K562 (cell line): ENCODE data around the gene SH3BP5L. TPM values are rescaled to one million over a fixed set of nuclear protein-coding genes. Genes with fewer than 3 reads are reported as not detected.
A peak's percentile ranks its signal among the peaks of the same experiment; 100 is the strongest.

Experiments
- EHMT2 ChIP-seq: fragments of 450-650 bp; IDR thresholded peaks from 2 replicates; pipeline ENCODE4 v1.6.1; 2018; ENCODE audit warnings: antibody characterized with exemption
- ETV6 ChIP-seq, 3 experiments: fragments of 150-350 bp in 1 of 3; sonication (generic) in 1 of 3; formaldehyde crosslinking in 1 of 3; IDR thresholded peaks; 2 replicates each; pipeline versions ENCODE4 v1.6.1 to v1.8.0; 2014 to 2022; ENCODE audit warnings: borderline replicate concordance in 2 of 3, low read depth in 2 of 3, antibody characterized with exemption in 1 of 3, low read length in 1 of 3, mild to moderate bottlenecking in 1 of 3, missing genetic modification reagents in 1 of 3
- GTF2F1 ChIP-seq: IDR thresholded peaks from 2 replicates; pipeline ENCODE4 v1.6.1; 2011; ENCODE audit warnings: low read depth, low read length, improper control_type of control experiment
- HDAC8 ChIP-seq: fragments of 450-650 bp; IDR thresholded peaks from 2 replicates; pipeline ENCODE4 v1.6.1; 2016; ENCODE audit warnings: mild to moderate bottlenecking, missing genetic modification characterization, moderate library complexity, missing compliant biosample characterization
- HNRNPL ChIP-seq: fragments of 200-400 bp; formaldehyde crosslinking; IDR thresholded peaks from 2 replicates; pipeline ENCODE4 v1.6.1; 2017; ENCODE audit warnings: low read depth, mild to moderate bottlenecking, low read length
- KDM2B ChIP-seq: fragments of 250-450 bp; sonication (Bioruptor Pico); IDR thresholded peaks from 2 replicates; pipeline ENCODE4 v1.8.0; 2021; ENCODE audit warnings: mild to moderate bottlenecking, moderate library complexity
- KHSRP ChIP-seq: fragments of 450-650 bp; IDR thresholded peaks from 2 replicates; pipeline ENCODE4 v1.6.1; 2017
- NFE2 ChIP-seq: IDR thresholded peaks from 2 replicates; pipeline ENCODE4 v1.6.1; 2014; ENCODE audit warnings: antibody characterized with exemption, low read depth
- NR2C1 ChIP-seq, 2 experiments: fragments of 450-650 bp; IDR thresholded peaks; 2 replicates each; pipeline ENCODE4 v1.6.1; 2017; ENCODE audit warnings: mild to moderate bottlenecking in 2 of 2, antibody characterized with exemption in 1 of 2, inconsistent platforms in 1 of 2, missing compliant biosample characterization in 1 of 2, missing genetic modification characterization in 1 of 2
- PHF8 ChIP-seq: fragments of 200-600 bp; sonication (generic); IDR thresholded peaks from 2 replicates; pipeline ENCODE4 v1.6.1; 2012; ENCODE audit warnings: mixed run types, mild to moderate bottlenecking, inconsistent platforms, low read length, moderate library complexity, borderline replicate concordance
- POLR3G ChIP-seq: IDR thresholded peaks from 2 replicates; pipeline ENCODE4 v1.6.1; 2011; ENCODE audit not compliant: insufficient read length, insufficient replicate concordance; ENCODE audit errors: extremely low read depth
- RAD21 ChIP-seq, 2 experiments: fragments of 250-450 bp in 1 of 2; fragments of 450-650 bp in 1 of 2; sonication (Bioruptor Pico) in 1 of 2; formaldehyde crosslinking in 1 of 2; IDR thresholded peaks in 1 of 2; conservative IDR thresholded peaks in 1 of 2; 2 replicates each; pipeline versions ENCODE4 v1.4.0 to v1.8.0; 2020 to 2022; ENCODE audit warnings: mild to moderate bottlenecking in 2 of 2, moderate library complexity in 1 of 2
- RBBP5 ChIP-seq: fragments of 200-600 bp; sonication (generic); IDR thresholded peaks from 2 replicates; pipeline ENCODE4 v1.6.1; 2012; ENCODE audit warnings: borderline replicate concordance, mild to moderate bottlenecking, low read length, control low read depth, inconsistent platforms; ENCODE audit not compliant: insufficient read depth, poor library complexity, severe bottlenecking
- RNF219 ChIP-seq: fragments of 250-450 bp; sonication (Bioruptor Pico); IDR thresholded peaks from 2 replicates; pipeline ENCODE4 v1.5.0; 2022; ENCODE audit warnings: mild to moderate bottlenecking
- SIN3A ChIP-seq, 2 experiments: fragments of 150-350 bp in 1 of 2; IDR thresholded peaks; 2 replicates each; pipeline ENCODE4 v1.6.1; 2011 to 2016; ENCODE audit warnings: borderline replicate concordance in 2 of 2, low read depth in 2 of 2, low read length in 2 of 2, mild to moderate bottlenecking in 2 of 2, moderate library complexity in 2 of 2; ENCODE audit not compliant: control insufficient read depth in 1 of 2
- SREBF1 ChIP-seq: fragments of 150-350 bp; IDR thresholded peaks from 2 replicates; pipeline ENCODE4 v1.6.1; 2014; ENCODE audit warnings: antibody characterized with exemption, low read depth, low read length, borderline replicate concordance
- ZFP91 ChIP-seq: sonication (generic); formaldehyde crosslinking; IDR thresholded peaks from 2 replicates; pipeline ENCODE4 v1.8.0; 2022; ENCODE audit warnings: mild to moderate bottlenecking, missing genetic modification reagents
- ZNF239 ChIP-seq: fragments of 250-450 bp; sonication (Bioruptor Pico); IDR thresholded peaks from 2 replicates; pipeline ENCODE4 v1.4.0; 2020; ENCODE audit warnings: mild to moderate bottlenecking
- ZNF3 ChIP-seq: fragments of 250-450 bp; sonication (Bioruptor Pico); IDR thresholded peaks from 2 replicates; pipeline ENCODE4 v1.5.0; 2021; ENCODE audit warnings: mild to moderate bottlenecking, moderate library complexity
- ZNF316 ChIP-seq: fragments of 450-650 bp; IDR thresholded peaks from 2 replicates; pipeline ENCODE4 v1.6.1; 2016
- ZNF512 ChIP-seq: IDR thresholded peaks from 2 replicates; pipeline ENCODE4 v1.6.1; 2016; ENCODE audit warnings: missing genetic modification characterization, missing compliant biosample characterization
- ZNF551 ChIP-seq: fragments of 250-450 bp; sonication (Bioruptor Pico); IDR thresholded peaks from 2 replicates; pipeline ENCODE4 v1.5.0; 2021; ENCODE audit warnings: mild to moderate bottlenecking, moderate library complexity
- polyA plus RNA-seq, 8 experiments: library from polyadenylated mRNA; depleted of rRNA in 4 of 8; stranded (reverse) in 5 of 8; unstranded in 3 of 8; fragments of >200 nt; fragmentation: Nextera tagmentation in 2 of 8; fragmentation: Illumina TruSeq in 1 of 8; extraction: Ambion mirVana in 2 of 8; extraction: Trizol in 1 of 8; gene quantifications; 2 replicates each; pipeline versions ENCODE4 v1.2.1 to v1.2.3, GENCODE V29; 2011 to 2014; ENCODE audit warnings: inconsistent platforms in 1 of 8, missing spikeins in 1 of 8
- total RNA-seq, 7 experiments: library from RNA; depleted of rRNA in 6 of 7; stranded (reverse); fragments of >200 nt in 6 of 7; fragmentation: Illumina TruSeq in 2 of 7; extraction: Trizol in 2 of 7; gene quantifications; 2 replicates each; pipeline versions ENCODE4 v1.2.1 to v1.2.3, GENCODE V29; 2011 to 2021; ENCODE audit warnings: low replicate concordance in 1 of 7

The SH3BP5L gene
- total and polyA plus RNA-seq, 9 of the 15 experiments (the other 6 are each of a cell fraction or from before 2014, with no cell fraction given): 1.9 to 26.5 (median 15.8) TPM

DNA sequence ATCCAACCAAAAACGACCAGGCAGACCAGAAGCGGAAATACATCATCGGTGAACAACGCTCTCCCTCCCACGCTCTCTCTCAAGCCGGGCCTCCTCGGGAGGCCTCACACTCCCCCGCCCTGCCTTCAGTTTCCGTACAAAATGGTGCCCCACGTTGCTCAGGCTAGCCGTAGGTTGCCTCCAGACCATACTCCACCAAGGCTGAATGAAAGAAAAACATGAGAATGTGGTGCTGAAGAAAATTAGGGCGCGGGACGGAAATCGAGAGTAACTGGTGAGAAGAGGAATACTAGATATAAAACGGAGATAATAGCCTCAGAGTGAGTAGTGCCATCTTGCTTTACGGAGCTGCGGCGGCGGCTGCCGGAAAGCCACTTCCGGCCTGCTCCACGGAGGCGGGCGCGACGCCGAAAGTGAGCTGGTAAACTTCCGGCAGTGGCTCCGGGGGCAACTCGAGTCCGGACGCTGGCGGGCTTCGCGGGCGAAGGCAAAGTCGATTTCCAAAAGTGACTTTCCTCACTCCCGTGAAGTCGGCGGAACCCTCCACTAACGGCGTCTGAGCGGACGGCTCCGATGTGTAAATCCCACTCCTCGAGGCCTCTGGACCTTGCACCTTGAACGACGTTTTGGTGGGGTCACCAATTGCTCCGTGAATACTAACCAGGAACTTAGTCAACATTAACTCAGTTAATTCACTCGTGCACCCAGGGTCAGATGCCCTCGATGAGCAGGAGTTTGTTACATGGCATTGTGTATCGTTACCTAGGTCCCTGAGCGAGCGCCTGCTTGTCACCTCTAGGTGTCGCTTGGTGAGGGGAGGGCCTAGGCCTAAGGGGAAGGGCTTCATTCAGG is at the start of gene SH3BP5L (continued):
- TF ChIP-seq PHF8 (peak; percentile 85), RBBP5 (peak; percentile 61), ZNF551 (no peak), KHSRP (no peak), RNF219 (no peak), NR2C1 (IDR thresholded peaks at IDR 0.05) (peak; percentile 93), NR2C1 (tag; IDR thresholded peaks at IDR 0.05) (peak; percentile 80), ZNF239 (CRISPR knock-in tag) (peak; percentile 42), ZNF3 (CRISPR knock-in tag) (no peak), ETV6 (IDR thresholded peaks at IDR 0.05; ENCODE audit: borderline replicate concordance in 1 of 2, low read depth in 2 of 2, low read length in 1 of 2) (no peak; a peak in 1 of 4 replicates), ETV6 (CRISPR knock-in tag; IDR thresholded peaks at IDR 0.05; ENCODE audit: borderline replicate concordance) (no peak), HDAC8 (no peak), ZFP91 (CRISPR knock-in tag) (no peak), ZNF512 (tag) (no peak), SREBF1 (no peak), KDM2B (CRISPR knock-in tag) (no peak), EHMT2 (no peak), HNRNPL (no peak), POLR3G (no peak), NFE2 (no peak), SIN3A (IDR thresholded peaks at IDR 0.05; ENCODE audit: borderline replicate concordance in 2 of 2, control insufficient read depth in 1 of 2, low read depth in 2 of 2, low read length in 2 of 2) (peak; percentile 38 to 87; a peak in 2 of 4 replicates), RAD21 (CRISPR knock-in tag; conservative IDR thresholded peaks at IDR 0.05 in 1 of 2, IDR thresholded peaks at IDR 0.05 in 1 of 2) (peak; percentile 66 to 68), ZNF316 (no peak), GTF2F1 (no peak)
